ENCODE data around the gene CSTB.

DNA sequence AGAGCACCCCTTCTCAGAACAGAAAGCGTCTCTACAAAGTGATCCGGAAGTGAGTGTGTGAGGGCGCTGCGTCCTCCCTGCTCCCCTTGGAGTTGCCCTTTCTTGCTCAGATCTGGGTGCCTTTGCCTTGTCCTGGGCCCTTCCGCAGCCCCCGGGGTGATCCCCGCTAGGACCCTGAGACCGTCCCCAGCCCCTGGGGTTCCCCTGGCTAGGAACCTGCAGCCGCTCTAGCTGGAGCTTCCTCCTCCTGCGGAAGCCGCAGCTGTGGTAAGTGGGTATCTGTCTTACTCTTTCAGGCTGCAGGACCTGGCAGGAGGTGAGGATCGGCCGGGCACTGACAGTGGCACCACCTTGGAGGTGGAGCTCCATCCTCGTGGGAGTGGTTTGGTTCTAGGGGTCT lies 24.5 kb upstream of the CSTB start:
- TF ChIP-seq, protein P1, sequence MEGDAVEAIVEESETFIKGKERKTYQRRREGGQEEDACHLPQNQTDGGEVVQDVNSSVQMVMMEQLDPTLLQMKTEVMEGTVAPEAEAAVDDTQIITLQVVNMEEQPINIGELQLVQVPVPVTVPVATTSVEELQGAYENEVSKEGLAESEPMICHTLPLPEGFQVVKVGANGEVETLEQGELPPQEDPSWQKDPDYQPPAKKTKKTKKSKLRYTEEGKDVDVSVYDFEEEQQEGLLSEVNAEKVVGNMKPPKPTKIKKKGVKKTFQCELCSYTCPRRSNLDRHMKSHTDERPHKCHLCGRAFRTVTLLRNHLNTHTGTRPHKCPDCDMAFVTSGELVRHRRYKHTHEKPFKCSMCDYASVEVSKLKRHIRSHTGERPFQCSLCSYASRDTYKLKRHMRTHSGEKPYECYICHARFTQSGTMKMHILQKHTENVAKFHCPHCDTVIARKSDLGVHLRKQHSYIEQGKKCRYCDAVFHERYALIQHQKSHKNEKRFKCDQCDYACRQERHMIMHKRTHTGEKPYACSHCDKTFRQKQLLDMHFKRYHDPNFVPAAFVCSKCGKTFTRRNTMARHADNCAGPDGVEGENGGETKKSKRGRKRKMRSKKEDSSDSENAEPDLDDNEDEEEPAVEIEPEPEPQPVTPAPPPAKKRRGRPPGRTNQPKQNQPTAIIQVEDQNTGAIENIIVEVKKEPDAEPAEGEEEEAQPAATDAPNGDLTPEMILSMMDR (IDR thresholded peaks at IDR 0.05; ENCODE audit: low read length): no peak
- no peak for TF ChIP-seq EZH2phosphoT487 (IDR thresholded peaks at IDR 0.05; ENCODE audit: low read length)

All from MM.1S (cell line).